Measurements from ENCODE around the gene MCF2L2. TPM values are rescaled to one million over a fixed set of nuclear protein-coding genes. Genes with fewer than 3 reads are reported as not detected.
A peak's percentile ranks its signal among the peaks of the same experiment; 100 is the strongest.
"Not testable (repeated sequence)": the region's sequence is repeated elsewhere in the genome, so short reads cannot be mapped to it uniquely, and the experiment has no call there.

Gene MCF2L2
- total RNA-seq, 3 donors from 2014 or later = 0.84 to 2.7 (median 1.1) TPM

DNA sequence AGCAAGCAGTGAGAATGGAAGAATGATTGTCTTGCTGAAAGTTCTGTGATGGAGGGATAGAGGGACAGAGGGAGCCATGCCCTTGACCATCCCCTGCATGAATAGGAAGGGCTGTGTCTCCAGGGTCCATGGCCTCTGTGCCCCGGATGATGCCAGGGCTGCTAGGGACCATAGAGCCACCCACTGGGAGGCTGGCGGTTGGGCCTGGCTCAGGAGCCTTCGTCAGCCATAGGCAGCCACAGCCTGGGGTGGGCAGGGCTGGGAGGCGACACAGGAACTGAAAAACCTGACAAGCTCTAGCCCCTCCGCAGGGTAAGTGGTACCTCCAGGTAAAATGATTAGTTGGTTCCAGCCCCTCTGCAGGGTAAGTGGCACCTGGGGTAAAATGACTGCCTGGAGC lies 246.8 kb downstream of the MCF2L2 start:
- Histone ChIP-seq H3K4me3 (no peak overlapping the region), H3K9me3 (no peaks in the 10 kb centered on the region), H3K36me3 (ENCODE audit: low read depth) (no peaks in the 10 kb centered on the region), H3K4me1 (ENCODE audit: low read depth) (peaks cover 15% of the 10 kb centered on the region)
- intact Hi-C loops (cut with DNase I, micrococcal nuclease) = loop anchor here (5.0 kb wide), 2 partner anchors 59 to 201 kb away; no protein-coding TSS in a partner anchor
- no peak for DNase-seq
- no peak for ATAC-seq
- TF ChIP-seq, protein P1, sequence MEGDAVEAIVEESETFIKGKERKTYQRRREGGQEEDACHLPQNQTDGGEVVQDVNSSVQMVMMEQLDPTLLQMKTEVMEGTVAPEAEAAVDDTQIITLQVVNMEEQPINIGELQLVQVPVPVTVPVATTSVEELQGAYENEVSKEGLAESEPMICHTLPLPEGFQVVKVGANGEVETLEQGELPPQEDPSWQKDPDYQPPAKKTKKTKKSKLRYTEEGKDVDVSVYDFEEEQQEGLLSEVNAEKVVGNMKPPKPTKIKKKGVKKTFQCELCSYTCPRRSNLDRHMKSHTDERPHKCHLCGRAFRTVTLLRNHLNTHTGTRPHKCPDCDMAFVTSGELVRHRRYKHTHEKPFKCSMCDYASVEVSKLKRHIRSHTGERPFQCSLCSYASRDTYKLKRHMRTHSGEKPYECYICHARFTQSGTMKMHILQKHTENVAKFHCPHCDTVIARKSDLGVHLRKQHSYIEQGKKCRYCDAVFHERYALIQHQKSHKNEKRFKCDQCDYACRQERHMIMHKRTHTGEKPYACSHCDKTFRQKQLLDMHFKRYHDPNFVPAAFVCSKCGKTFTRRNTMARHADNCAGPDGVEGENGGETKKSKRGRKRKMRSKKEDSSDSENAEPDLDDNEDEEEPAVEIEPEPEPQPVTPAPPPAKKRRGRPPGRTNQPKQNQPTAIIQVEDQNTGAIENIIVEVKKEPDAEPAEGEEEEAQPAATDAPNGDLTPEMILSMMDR (IDR thresholded peaks at IDR 0.05) = no peak

DNA sequence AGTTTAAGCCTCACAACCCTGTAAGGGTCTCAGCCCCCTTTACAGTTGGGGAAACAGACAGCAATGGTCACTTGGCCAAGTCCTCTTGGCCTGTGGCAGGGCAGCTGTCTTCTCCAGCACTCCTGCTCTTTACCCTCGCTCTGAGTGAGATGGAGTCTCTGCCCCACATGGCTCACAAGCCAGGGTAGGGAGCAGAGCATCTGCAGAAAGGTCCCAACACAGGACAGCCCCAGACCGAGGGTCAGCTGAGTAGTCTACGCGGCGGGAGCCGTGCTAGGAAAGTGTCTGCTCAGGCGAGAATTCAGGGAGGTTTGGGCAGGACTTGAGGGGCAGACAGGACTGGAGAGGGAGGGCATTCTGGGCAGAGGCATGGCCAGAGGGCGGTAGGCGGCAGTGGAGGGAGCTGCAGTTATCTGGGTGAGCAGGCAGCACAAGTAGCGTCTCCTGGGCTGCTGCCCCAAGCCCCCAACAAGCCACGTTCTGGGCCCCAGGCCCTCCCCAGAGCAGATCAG lies 247.6 kb downstream of the MCF2L2 start:
- no peak for DNase-seq
- H3K36me3 ChIP-seq (ENCODE audit: low read depth) = no peaks in the 10 kb centered on the region
- TF ChIP-seq, protein P1 (IDR thresholded peaks at IDR 0.05) = no peak
- no peak overlapping the region for H3K4me3 ChIP-seq
- intact Hi-C loops (cut with DNase I, micrococcal nuclease) = loop anchor here (5.0 kb wide), 2 partner anchors 59 to 201 kb away; no protein-coding TSS in a partner anchor
- ATAC-seq = no peak
- H3K4me1 ChIP-seq (ENCODE audit: low read depth) = peaks cover 15% of the 10 kb centered on the region
- no peaks in the 10 kb centered on the region for H3K9me3 ChIP-seq

DNA sequence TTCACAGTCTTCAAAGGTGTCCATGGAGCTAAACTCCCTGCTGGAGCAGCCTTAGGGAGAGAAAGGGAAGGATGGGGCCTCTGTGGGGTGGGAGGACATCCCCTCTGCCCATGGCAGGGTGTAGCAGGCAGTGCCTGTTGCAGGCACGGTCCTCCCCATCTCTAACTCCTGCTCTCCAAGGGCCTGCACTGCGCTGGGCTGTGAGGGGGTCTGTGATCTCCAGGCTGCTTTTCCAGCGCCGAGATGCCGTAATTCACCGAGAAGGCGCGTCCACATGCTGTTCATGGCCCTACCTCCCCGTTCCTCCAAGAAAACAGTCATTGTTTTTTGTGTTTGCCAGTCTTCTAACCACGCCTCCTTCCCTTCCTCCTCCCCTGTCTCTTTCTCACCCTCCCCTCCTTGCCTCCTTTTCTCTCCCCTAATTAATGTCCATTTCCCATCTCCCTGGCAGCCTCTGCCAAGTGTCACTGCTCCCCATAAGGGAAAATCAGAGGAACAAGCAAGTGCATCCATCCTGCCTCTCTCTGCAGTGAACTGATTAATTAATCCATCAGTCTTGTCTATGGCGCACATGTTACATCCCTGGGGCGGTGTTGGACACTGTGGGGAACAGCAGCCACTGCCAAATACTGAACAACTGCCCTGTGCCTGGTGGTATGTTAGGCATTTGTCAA lies 248.2 kb downstream of the MCF2L2 start:
- H3K9me3 ChIP-seq = no peaks in the 10 kb centered on the region
- no peak overlapping the region for H3K4me3 ChIP-seq
- TF ChIP-seq, protein P1 (IDR thresholded peaks at IDR 0.05) = no peak
- no peak for DNase-seq
- no peak for ATAC-seq
- H3K36me3 ChIP-seq (ENCODE audit: low read depth) = no peaks in the 10 kb centered on the region
- intact Hi-C loops (cut with DNase I, micrococcal nuclease) = loop anchor here (5.0 kb wide), 2 partner anchors 58 to 202 kb away; no protein-coding TSS in a partner anchor
- peaks cover 15% of the 10 kb centered on the region for H3K4me1 ChIP-seq (ENCODE audit: low read depth)

DNA sequence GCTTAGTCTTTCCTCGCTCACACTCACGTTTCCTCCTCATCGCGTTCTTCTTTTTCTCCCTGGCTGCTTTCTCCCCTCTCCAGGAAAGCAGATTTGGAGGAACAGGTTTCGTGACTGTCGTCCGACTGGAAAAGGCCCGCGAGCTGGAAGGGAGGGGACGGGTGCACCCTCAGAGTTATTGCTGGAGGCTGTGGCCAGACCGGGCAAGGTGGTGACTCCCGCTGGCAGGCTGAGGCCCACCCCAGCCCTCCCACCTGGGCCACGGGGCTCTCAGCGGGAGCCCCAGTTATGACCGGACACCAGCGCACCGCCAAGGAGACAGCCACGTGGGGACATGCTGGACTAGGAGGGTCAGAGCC lies 248.9 kb downstream of the MCF2L2 start:
- intact Hi-C loops (cut with DNase I, micrococcal nuclease); H3K9me3 ChIP-seq; H3K4me3 ChIP-seq; H3K36me3 ChIP-seq (ENCODE audit: low read depth); DNase-seq: not testable (repeated sequence)
- peaks cover 15% of the 10 kb centered on the region for H3K4me1 ChIP-seq (ENCODE audit: low read depth)
- ATAC-seq = peak; percentile 19

DNA sequence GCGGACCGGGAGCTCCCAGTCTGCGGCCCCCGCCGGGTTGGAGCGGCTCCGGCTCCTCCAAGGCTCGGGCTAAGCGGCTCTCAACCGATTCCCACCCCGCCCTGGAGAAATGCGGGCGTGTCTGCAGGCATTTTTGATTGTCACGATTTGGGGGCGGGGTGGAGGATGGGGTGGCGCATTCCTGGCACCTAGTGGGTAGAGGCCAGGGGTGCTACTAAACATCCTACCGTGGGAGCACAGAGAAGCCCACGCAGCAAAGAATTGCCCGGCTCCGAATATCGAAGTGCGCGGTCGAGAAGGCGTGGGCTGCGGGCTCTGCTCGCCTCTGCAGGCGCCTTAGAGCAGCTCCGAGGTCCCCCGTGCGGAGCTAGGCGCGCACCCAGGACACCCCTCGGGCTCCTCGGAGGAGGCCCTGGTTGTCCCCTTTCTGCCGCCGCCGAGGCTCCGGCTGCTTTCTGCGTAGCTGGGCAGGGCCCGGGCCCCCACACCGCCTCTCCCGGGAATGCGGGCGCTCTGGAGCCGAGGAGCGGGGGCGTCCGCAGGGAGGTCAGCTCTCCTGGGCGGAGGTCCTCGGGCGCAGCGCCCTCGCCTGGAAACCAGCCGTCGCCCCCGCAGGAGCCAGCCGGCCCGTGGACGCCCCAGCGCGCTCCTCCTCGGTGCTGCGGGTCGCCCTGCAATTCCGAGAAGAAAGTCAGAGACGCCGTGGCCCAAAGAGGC lies 249.4 kb downstream of the MCF2L2 start:
- peak; percentile 54 for ATAC-seq
- intact Hi-C loops (cut with DNase I, micrococcal nuclease) = no loop called here

More for the DNA sequence above, 249.4 kb downstream of the MCF2L2 start:
- peak; percentile 38 to 60 (median 56) for DNase-seq
- H3K4me1 ChIP-seq (ENCODE audit: low read depth) = peaks cover 15% of the 10 kb centered on the region
- no peak overlapping the region for H3K4me3 ChIP-seq
- no peaks in the 10 kb centered on the region for H3K36me3 ChIP-seq (ENCODE audit: low read depth)
- H3K9me3 ChIP-seq = no peaks in the 10 kb centered on the region
- TF ChIP-seq, protein P1 (IDR thresholded peaks at IDR 0.05) = no peak
